Measurements from ENCODE around the gene C1GALT1C1. TPM values are rescaled to one million over a fixed set of nuclear protein-coding genes. Genes with fewer than 3 reads are reported as not detected.

C1GALT1C1 gene
- total and polyA plus RNA-seq, 2 experiments from 2014 or later, result 16.3 to 18.8 TPM

- no peak for TF ChIP-seq CTCF (conservative IDR thresholded peaks at IDR 0.05; ENCODE audit: low read depth in 2 of 2)
- TF ChIP-seq POLR2AphosphoS5 (IDR thresholded peaks at IDR 0.05; ENCODE audit: low read depth), result no peak
- no peak for TF ChIP-seq CREB1 (CRISPR knock-in tag; IDR thresholded peaks at IDR 0.05; ENCODE audit: low read depth)
- no peak for TF ChIP-seq EZH2 (IDR thresholded peaks at IDR 0.05; ENCODE audit: low read depth, unreplicated experiment)
- no peak for TF ChIP-seq ZNF114 (CRISPR knock-in tag; IDR thresholded peaks at IDR 0.05)
- TF ChIP-seq STAT1 (IDR thresholded peaks at IDR 0.05; ENCODE audit: unreplicated experiment), result no peak
- TF ChIP-seq REST (IDR thresholded peaks at IDR 0.05; ENCODE audit: unreplicated experiment), result no peak
Observed at GRCh38 chrX:120638619-120639018, 8.8 kb upstream of the C1GALT1C1 start (continued).

- Histone ChIP-seq H3K4me3 (no peak overlapping the region), H3F3A (replicated peaks; ENCODE audit: low read depth) (no peaks in the 10 kb centered on the region), H3K4me2 (no peak overlapping the region), H3K79me2 (replicated peaks; ENCODE audit: insufficient read depth) (no peaks in the 10 kb centered on the region; the same call in 1 of the 2 replicates), H3K4me1 (ENCODE audit: insufficient read depth) (no peaks in the 10 kb centered on the region), H2AFZ (no peak overlapping the region), H3K9me2 (ENCODE audit: insufficient read depth) (no peaks in the 10 kb centered on the region), H4K20me1 (replicated peaks; ENCODE audit: insufficient read depth) (no peaks in the 10 kb centered on the region), H3K27ac (ENCODE audit: low read depth) (no peak overlapping the region), H3K36me3 (ENCODE audit: insufficient read depth) (no peaks in the 10 kb centered on the region), H3K27me3 (ENCODE audit: insufficient read depth) (no peaks in the 10 kb centered on the region)
- Mint-ChIP-seq H3K36me3 (ENCODE audit: low read depth) (peaks cover 2% of the 10 kb centered on the region; the same call in 1 of the 3 replicates), H3K9me3 (no peaks in the 10 kb centered on the region), H3K4me1 (no peaks in the 10 kb centered on the region), H3K4me3 (no peak overlapping the region), H3K27me3 (ENCODE audit: insufficient read depth, low read depth, poor library complexity) (no peaks in the 10 kb centered on the region), H3K27ac (no peak overlapping the region)
- DNase-seq (ENCODE audit: low spot score) (no peak), ATAC-seq (no peak)
- no peak for TF ChIP-seq JUNB (IDR thresholded peaks at IDR 0.05; ENCODE audit: unreplicated experiment)
- no peak for TF ChIP-seq ZNF114 (CRISPR knock-in tag; IDR thresholded peaks at IDR 0.05)
- no peak for TF ChIP-seq EZH2 (IDR thresholded peaks at IDR 0.05; ENCODE audit: low read depth, unreplicated experiment)
- no peak for TF ChIP-seq ZNF462 (CRISPR knock-in tag; IDR thresholded peaks at IDR 0.05)
- TF ChIP-seq CREB1 (CRISPR knock-in tag; IDR thresholded peaks at IDR 0.05; ENCODE audit: low read depth), result no peak
- TF ChIP-seq ZNF331 (CRISPR knock-in tag; IDR thresholded peaks at IDR 0.05; ENCODE audit: low read depth), result no peak
- TF ChIP-seq NANOG (IDR thresholded peaks at IDR 0.05; ENCODE audit: borderline replicate concordance), result no peak
- TF ChIP-seq STAT1 (IDR thresholded peaks at IDR 0.05; ENCODE audit: unreplicated experiment), result no peak
Observed at GRCh38 chrX:120625371-120625770, 4.5 kb downstream of the C1GALT1C1 start.

Measured in GM23338 (cell line).